Measurements from ENCODE around the gene TMOD4. TPM values are rescaled to one million over a fixed set of nuclear protein-coding genes. Genes with fewer than 3 reads are reported as not detected.
A peak's percentile ranks its signal among the peaks of the same experiment; 100 is the strongest.

The TMOD4 gene
- polyA plus RNA-seq, 3 donors, result 0.48 to 1.0 (median 0.64) TPM

- no peak for DNase-seq (ENCODE audit: low read depth in 3 of 3, low spot score in 2 of 3)
Measured at GRCh38 chr1:151176514-151177045, 799 bp upstream of the TMOD4 start.

GRCh38 chr1:151175041-151175741 is 590 bp downstream of the TMOD4 start:
- no peak for DNase-seq (ENCODE audit: low read depth in 3 of 3, low spot score in 2 of 3)

GRCh38 chr1:151171190-151171589 is 4.6 kb downstream of the TMOD4 start:
- DNase-seq (ENCODE audit: low read depth in 3 of 3, low spot score in 2 of 3), result no peak

GRCh38 chr1:151167116-151167515 is 8.7 kb downstream of the TMOD4 start:
- no peak for DNase-seq (ENCODE audit: low read depth in 3 of 3, low spot score in 2 of 3)

- no peak for DNase-seq (ENCODE audit: low read depth in 3 of 3, low spot score in 2 of 3)
Measured at GRCh38 chr1:151166505-151166956, 9.2 kb downstream of the TMOD4 start.

GRCh38 chr1:151165738-151166504 is 9.9 kb downstream of the TMOD4 start, which contains the start of the genes LYSMD1 and SCNM1:
Gene LYSMD1 (minus strand): TSS chr1:151165902. CDS start chr1:151165258, 644 bp downstream.
Gene SCNM1 (plus strand): TSS chr1:151166144. CDS start chr1:151166153, 9 bp downstream.
- DNase-seq (ENCODE audit: low read depth in 3 of 3, low spot score in 2 of 3), result peak; percentile 94 to 99 (median 98)

GRCh38 chr1:151165281-151165737 is 10.5 kb downstream of the TMOD4 start:
- DNase-seq (ENCODE audit: low read depth in 3 of 3, low spot score in 2 of 3), result no peak

GRCh38 chr1:151164732-151165280 is 11.0 kb downstream of the TMOD4 start:
- peak in 1 of 3 donors; percentile 13 for DNase-seq (ENCODE audit: low read depth in 3 of 3, low spot score in 2 of 3)

- DNase-seq (ENCODE audit: low read depth in 3 of 3, low spot score in 2 of 3), result no peak
Measured at GRCh38 chr1:151159373-151159772, 16.4 kb downstream of the TMOD4 start.

GRCh38 chr1:151158751-151159251 is 17.0 kb downstream of the TMOD4 start:
- no peak for DNase-seq (ENCODE audit: low read depth in 3 of 3, low spot score in 2 of 3)

GRCh38 chr1:151158326-151158725 is 17.5 kb downstream of the TMOD4 start:
- DNase-seq (ENCODE audit: low read depth in 3 of 3, low spot score in 2 of 3), result no peak

GRCh38 chr1:151157067-151157531 is 18.7 kb downstream of the TMOD4 start:
- no peak for DNase-seq (ENCODE audit: low read depth in 3 of 3, low spot score in 2 of 3)

GRCh38 chr1:151156515-151156819 is 19.3 kb downstream of the TMOD4 start, which contains the start of gene TNFAIP8L2:
Gene TNFAIP8L2 (plus strand): TSS chr1:151156649. CDS start chr1:151158698, 2,049 bp downstream.
- DNase-seq (ENCODE audit: low read depth in 3 of 3, low spot score in 2 of 3), result no peak

- no peak for DNase-seq (ENCODE audit: low read depth in 3 of 3, low spot score in 2 of 3)
Measured at GRCh38 chr1:151147665-151148064, 28.1 kb downstream of the TMOD4 start.

GRCh38 chr1:151147132-151147503 is 28.7 kb downstream of the TMOD4 start:
- DNase-seq (ENCODE audit: low read depth in 3 of 3, low spot score in 2 of 3), result no peak

GRCh38 chr1:151146412-151147131 is 29.2 kb downstream of the TMOD4 start, which contains the start of gene SEMA6C:
Gene SEMA6C (minus strand): TSS chr1:151146631. CDS start chr1:151142621, 4,010 bp downstream.
- peak; percentile 81 to 87 (median 85) for DNase-seq (ENCODE audit: low read depth in 3 of 3, low spot score in 2 of 3)

GRCh38 chr1:151146072-151146411 is 29.7 kb downstream of the TMOD4 start:
- DNase-seq (ENCODE audit: low read depth in 3 of 3, low spot score in 2 of 3), result no peak

GRCh38 chr1:151145304-151146071 is 30.3 kb downstream of the TMOD4 start:
- DNase-seq (ENCODE audit: low read depth in 3 of 3, low spot score in 2 of 3), result no peak

Measured in right renal cortex interstitium (tissue), 3 donors.